Measurements from ENCODE around the gene SPATA25. TPM values are rescaled to one million over a fixed set of nuclear protein-coding genes. Genes with fewer than 3 reads are reported as not detected.
"Not testable (repeated sequence)": the region's sequence is repeated elsewhere in the genome, so short reads cannot be mapped to it uniquely, and the experiment has no call there.

SPATA25 gene, protein sequence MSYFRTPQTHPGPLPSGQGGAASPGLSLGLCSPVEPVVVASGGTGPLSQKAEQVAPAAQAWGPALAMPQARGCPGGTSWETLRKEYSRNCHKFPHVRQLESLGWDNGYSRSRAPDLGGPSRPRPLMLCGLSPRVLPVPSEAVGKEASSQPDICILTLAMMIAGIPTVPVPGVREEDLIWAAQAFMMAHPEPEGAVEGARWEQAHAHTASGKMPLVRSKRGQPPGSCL
- 0.76 TPM for total RNA-seq

DNA sequence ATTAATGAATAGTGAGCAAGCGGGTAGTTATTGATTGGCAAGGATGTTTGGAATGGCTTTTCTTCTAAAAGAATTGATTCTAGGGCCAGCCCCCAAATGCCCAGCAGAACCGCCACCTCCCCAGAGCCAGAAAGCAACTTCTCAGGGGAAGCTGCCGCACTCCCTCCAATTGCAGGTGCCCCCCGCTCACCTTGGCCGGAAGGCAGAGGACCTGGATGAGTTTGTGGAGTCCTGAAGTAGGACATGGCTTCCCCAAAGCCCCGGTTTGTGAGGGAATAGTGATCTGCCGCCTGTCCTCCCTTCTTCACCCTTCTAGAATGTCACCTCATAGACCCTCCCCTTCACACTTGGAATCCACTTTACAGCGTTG is at the start of gene SPATA25:
SPATA25 (minus strand) TSS at position 277 of the 370 bp plus-strand sequence; CDS start at position 245, 32 bp downstream.
- ATAC-seq = no peak

DNA sequence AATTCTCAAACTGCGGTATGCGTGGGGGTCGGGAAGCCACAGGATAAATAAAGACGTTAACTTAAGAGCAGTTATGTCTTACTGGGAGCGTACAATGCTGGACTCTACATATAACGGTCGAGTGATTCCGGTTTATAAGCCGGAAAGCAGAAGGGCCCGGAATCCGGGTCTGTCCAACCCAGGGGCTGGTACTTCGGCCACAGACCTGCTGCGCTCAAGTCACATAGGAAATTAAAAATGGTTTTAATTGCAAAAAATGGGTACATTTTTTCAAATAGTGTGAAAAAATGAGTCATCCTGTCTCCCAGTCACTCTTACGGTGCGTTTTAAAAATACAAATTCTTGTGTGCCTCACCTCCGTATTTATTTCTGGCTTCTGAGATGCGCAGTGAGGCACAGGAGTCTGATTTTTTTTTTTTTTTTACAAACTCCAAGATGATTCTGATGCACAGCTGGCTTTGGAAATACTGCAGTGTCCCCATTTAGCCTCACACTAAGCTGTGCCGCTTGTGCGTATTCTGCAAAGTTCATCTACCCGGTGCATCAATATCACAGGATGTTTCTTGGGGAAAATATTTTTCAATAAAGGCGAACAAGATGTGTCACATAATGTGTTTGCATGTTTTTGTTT is 48.1 kb upstream of the SPATA25 start:
- peak; percentile 2 for ATAC-seq

DNA sequence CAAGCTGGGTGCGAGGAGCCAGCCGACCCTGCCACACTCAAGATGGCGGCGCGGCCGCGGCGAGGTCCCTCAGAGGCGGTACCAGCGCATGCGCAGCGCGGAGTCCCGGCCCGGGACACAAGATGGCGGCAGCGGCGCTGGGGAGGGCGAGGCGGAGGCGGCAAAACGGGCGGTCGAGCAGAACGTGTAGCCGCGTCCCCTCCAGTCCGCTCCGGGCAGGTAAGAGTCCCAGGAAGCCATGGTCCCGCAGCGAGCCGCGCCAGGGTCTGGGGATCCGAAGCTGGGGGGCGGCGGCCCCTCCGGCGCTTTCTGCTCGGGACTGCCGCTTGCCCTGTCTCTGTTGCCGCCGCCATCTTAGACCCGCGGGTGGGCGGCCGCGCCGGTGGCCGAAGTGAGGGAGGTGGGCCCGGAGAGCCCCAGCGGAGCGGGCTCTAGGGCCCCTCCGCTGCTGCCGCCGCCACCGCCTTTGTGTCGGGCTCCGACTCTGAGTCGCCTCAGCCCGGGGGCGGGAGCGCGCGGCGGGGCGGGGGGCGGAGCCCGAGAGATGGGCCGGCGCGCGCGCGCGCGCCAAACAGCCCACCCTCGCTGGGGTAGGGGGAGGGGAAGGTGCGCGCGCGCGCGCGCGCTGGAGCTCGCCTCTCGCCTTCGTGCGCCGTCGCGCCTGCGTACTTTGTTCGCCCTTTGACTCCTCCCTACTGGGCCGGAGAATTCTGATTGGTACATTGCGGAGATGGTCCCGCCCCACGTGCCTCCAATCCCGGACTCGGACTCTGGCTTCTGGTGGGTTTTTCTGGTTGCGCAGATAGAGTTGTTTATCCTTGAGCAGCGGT is 47.4 kb upstream of the SPATA25 start, which contains the start of gene PCIF1:
PCIF1 (plus strand) TSS at position 98 of the 830 bp plus-strand sequence. CDS start 4,317 bp downstream, outside the sequence.
- peak; percentile 92 for ATAC-seq

DNA sequence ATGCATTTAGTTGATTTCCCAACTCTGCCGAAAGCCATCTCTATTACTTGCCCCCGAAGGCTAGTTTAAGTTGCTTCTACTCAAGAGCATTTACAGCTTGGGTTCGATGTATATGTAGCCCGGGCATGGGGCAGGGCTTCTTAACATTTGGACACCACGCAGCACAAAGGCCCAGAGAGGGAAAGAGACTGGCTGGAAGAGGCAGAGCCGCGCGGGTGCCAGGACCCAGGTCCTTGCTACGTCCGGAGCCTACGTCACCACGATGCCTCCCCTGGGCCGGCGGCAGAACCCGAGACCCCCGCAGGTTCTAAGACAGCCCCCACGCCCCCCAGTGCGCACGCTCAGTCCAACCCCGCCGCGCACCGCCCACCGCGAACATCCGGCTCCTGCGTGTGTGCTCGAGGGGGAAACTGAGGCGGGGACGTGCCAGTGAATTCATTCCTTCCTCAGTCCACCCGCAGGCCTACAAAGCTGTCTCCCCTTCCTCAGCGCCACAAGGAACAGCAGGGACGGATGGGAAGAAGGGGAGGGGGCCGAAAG is 46.7 kb upstream of the SPATA25 start:
- peak; percentile 16 for ATAC-seq

DNA sequence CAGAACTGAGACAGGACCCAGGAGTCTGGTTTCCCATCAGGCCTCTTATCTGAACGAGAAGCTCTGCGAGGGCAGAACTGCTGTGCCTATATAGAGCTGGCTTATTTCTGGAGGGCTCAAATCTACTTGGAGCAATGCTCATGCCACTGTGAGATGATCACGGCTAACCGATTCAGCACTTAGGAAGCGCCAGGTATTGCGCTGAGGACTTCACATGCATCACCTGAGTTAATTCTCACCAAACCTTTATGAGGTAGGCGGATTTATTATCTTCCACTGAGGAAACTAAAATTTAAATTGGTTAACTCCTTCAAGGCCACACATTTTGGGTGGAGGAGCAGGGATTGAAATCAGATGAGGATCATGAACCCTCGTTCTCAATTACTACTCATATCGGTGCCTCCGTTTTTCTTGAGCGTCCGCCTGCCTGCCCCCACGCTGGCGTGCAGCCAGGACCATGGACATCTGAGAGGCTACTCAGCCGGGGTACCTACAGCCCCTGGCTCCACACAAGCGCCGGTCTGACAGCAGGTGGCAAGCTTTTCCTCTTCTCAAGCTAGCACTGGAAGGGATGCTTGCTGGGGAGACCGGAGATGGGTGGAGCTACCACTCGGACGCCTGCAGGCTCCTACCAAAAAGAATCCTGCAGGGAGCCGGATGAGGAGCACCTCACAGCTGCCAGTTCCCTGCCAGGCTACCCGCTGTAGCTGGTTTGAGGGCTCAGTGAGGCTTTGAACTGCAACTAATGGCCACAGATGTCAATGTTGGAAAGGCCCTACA is 46.0 kb upstream of the SPATA25 start:
- ATAC-seq = peak; percentile 51

DNA sequence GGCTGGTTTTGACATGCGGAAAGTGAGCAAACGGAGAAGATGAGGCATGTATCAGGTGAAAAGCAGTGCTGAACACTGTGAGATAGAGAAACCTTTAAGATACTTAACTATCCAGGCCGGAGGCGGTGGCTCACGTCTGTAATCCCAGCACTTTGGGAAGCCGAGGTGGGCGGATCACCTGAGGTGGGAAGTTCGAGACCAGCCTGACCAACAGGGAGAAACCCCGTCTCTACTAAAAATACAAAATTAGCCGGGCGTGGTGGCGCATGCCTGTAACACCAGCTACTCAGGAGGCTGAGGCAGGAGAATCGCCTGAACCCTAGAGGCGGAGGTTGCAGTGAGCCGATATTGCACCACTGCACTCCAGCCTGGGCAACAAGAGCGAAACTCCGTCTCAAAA is 44.3 kb upstream of the SPATA25 start:
- ATAC-seq = not testable (repeated sequence)

DNA sequence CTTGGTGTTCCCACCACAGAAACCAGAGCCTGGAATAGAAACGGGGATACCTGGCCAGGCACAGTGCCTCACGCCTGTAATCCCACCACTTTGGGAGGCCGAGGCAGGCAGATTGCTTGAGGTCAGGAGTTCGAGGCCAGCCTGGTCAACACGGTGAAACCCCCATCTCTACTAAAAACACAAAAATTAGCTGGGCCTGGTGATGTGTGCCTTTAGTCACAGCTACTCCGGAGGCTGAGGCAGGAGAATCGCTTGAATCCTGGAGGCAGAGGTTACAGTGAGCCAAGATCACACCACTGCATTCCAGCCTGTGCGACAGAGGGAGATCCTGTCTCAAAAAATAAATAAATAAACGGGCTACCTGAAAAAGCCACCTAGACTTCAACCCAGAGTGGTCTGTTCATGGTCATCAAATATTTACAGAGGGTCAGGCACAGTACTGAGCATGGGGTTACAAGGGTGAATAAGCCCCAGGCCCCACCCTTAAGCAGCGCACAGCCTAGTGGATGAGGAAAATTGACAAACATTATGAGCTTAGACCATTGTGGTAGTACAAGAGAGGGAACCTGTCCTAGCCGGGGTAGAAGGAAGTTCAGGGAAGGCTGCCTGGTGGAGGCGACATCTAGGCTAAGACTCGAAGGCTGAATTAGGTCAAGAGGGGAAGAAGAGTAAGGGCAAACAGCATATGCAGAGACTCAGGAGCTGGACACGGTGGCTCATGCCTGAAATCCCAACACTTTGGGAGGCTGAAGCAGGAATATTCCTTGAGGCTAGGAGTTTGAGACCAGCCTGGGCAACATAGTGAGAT is 39.9 kb upstream of the SPATA25 start:
- ATAC-seq = peak; percentile 10

DNA sequence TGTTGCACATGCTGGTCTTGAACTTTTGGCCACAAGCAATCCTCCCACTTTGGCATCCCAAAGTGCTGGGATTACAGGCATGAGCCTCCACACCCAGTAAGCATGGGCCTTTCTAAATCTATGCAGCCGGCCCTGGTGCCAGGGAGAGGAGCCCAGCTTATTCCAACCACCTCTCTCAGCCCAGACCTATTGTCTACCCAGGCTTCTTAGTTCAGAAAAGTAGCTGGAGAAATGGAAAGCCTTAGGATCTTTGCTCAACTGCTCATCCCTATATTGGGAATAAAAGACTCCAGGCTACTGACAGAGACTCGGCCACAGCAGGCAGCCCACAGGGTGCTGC is 39.3 kb upstream of the SPATA25 start:
- no peak for ATAC-seq

DNA sequence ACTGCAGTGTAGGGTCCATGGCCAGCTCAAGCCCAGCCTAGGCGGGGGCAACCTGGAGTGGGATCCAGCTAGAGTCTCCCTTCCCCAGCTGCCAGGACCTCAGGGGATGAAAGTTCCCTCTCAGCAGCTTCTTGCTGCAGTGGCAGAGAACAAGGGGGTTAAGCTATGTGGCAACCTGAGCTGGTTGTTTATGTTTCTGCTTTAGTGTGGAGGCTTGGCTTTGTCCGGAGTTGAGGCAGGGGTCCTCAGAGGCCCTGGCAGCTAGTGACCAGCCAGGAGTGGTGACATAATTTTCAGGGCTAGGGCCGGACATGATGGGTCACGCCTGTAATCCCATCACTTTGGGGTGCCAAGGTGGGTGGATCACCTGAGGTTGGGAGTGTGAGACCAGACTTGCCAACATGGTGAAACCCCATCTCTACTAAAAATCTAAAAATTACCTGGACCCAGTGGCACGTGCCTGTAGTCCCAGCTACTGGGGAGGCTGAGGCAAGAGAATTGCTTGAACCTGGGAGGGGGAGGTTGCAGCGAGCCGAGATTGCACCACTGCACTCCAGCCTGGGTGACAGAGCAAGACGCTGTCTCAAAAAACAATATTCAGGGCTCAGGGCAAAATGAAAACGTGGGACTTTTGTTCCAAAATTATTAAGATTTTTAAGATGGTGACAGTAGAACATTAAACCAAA is 38.5 kb upstream of the SPATA25 start:
- ATAC-seq = no peak

DNA sequence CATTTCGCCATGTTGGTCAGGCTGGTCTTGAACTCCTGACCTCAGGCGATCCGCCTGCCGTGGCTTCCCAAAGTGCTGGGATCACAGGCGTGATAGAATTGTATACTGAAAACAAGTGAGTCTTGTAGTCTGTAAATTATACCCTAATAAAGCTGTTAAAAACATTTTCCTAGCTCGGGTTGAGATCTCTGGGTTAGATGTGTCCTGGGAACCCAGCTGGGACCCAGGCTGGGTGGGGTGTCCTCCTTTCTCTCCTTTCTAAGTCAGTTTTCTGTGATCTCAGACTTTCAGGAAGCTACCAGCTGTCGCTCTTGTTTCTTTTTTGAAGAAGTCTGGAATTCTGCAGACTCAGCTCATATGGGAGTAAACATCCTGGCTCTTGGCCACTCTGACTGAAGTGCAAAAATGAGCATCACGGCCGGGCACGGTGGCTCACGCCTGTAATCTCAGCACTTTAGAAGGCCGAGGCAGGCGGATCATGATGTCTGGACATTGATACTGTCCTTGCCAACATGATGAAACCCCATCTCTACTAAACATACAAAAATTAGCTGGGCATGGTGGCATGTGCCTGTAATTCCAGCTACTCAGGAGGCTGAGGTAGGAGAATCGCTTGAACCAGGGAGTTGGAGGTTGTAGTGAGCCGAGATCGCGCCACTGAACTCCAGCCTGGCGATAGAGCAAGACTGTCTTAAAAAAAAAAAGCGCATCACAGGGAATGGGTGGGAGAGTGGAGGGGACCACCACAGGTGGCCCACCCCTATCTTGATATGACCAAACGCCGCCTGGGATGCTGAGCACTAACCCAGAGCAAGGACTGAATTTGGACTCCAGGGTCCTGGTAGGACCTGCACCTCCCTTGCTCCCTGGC is 37.2 kb upstream of the SPATA25 start:
- no peak for ATAC-seq

DNA sequence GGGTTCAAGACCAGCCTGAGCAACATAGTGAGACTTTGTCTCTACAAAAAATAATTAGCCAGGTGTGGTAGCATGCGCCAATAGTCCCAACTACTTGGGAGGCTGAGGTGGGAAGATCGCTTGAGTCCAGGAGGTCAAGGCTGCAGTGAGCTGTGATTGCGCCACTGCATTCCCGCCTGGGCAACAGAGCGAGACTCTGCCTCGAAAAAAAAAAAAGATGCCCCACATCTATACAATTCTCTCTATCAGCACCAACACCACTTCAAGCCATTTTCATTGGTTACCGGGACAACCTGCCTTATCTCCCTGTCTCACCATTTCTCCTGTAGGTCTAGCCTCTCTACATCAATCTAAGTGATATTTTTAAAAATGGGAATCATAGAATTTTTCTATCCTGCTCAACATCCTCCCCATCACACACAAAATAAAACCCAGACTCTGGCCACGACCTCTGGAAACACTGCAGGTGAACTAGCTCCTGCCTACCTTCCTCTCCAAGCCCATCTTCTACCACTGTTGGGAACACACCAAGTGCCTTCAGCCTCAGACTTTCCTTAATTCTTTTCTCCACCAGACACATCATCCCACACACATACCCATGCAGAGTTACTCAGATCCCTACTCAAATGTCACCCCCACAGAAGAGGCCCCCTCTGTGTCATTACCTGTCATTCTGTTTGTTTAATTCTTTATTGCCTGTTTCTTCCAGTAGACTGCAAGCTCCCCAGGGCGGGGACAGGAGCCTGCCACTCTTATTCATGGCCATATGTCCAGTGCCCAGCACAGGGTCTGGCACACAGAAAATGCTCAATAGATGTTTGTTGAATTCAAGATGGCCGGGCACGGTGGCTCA is 34.1 kb upstream of the SPATA25 start:
- ATAC-seq = no peak

DNA sequence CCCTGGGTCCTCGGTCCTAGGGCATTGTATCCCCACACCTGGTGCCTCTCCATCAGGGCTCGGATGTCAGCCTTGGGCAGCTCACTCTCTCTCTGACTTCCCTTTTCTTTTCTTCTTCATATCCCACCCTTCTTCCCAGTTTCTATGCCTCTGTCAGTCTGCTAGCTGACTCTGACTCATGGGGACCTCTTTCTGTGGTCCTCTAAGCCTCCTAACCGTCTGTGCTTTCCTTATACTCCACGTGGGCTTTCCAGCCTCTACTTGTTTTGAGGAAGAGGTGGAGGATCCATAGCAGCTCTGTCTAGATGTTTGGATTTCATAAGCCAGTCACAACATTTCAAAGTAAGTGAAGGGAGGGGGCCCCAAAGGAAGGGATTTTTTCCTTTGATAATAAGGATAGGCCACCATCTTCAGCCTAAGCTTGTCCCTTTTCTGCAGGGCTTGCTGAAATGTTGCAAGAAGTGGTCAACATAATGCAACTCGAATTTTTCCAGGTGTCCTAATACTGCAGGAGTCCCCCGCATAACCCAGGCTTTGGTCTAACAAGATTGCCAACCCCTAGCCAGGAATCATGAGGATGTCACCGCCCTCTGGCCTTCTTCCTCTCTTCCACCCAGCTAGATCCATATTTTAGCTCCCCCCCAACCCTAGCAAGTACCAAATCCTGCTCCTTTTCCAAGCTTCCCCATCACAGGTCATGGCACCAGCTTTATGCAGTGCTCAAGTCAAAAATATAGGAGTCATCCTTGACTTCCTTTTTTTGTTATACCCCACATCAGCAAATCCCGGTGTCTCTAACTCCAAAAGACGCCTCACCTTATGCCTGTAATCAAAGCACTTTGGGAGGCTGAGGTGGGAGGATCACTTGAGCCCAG is 33.3 kb upstream of the SPATA25 start:
- no peak for ATAC-seq

DNA sequence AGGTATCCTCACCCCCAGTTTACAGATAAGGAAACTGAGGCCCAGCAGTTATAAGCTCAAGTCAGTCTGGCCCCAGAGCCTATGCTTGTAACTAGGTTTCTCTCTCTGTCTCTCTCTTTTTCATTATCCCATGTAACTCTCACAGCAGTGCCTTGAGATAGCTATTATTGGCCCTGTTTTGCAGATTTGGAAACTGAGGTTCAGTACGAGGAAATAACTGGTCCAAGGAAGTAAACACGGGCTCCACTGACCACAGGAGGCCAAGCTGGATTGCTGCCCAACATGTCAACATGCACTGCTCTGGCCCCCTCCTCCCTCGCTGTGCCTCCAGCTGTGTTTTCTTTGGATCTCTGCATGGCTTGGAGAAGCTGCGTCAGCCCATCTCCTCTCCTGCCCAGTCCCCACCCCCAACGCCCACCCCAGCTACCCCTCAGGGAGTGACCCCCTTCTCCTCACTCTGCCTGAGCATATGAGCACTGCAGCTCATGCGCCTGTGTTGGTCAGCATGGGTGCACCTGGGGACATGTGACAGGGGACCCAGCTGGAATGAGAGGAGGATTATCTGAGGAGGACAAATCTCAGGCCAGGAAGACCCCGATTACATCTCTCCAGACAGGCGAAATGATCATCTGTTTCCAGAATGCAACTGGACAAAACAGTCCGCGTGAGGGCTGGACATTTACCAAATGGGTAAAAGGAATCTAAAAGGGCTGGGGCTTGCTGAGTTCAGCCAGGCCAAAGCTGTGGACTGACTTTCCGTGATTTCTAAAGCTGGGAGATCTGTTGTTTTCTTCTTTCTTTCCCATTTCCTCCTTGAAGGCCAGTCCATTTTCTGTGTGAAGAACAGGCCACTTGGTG is 32.3 kb upstream of the SPATA25 start:
- no peak for ATAC-seq

DNA sequence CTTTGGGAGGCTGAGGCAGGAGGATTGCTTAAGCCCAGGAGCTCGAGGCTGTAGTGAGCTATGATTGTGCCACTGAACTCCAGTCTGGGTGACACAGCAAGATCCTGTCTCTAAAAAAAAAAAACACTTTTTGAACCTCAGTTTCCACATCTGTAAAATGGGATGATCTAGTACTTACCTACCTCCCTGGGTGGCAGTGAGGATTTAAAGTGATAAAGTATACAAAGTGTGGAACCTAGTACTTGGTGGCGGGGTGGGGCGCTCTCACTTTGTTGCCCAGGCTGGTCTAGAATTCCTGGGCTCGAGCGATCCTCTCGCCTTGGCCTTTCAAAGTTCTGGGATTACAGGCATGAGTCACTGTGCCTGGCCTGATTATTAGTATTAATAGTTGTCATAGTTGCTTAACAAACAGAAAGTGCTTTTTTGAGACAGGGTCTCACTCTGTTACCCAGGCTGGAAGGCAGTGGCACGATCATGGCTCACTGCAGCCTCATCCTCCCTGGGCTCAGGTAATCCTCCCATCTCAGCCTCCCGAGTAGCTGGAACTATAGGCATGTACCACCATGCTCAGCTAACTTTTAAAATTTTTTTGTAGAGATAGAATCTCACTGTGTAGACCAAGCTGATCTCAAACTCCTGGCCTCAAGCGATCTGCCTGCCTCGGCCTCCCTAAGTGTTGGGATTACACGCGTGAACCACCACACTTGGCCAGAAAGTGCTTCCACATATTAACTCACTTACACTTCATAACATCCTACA is 31.5 kb upstream of the SPATA25 start:
- no peak for ATAC-seq

DNA sequence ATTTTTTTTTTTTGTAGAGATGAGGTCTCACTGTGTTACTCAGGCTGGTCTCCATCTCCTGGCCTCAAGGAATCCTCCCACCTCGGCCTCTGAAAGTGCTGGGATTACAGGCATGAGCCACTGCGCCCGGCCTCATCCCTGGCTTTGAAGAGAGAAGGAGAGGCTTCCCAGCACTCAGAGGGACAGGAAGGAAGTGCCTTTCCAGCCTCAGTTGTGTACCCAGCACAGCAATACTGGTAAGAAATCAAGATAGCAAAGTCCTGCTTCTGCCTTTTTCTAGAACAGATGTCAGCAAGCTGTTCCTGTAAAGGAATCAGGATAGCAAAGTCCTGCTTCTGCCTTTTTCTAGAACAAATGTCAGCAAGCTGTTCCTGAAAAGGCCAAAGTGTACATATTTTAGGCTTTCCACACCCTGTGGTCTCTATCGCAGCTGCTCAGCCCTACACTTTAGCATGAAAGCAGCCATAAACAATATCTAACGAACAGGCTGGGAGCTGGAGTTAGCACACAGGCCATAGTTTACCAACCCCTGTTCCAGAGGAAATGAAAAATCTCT is 30.8 kb upstream of the SPATA25 start:
- no peak for ATAC-seq

DNA sequence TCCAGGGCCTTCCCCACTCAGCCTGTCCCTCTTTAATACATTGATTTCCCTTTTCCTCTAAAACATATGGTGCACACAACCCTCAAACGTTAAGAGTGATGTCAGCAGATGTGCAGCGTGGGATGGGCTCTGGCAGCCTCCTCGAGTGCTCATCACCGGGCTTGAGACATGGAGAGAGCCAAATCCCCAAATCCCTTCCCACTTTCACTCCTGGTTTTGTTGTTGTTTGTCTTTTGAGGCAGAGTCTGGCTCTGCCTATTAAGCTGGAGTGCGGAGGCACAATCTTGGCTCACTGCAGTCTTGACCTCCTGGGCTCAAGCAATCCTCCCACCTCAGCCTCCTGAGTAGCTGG is 30.3 kb upstream of the SPATA25 start:
- ATAC-seq = no peak
